Epithelial cell of proximal tubule (primary cell): ENCODE measurements around the gene RNF125. TPM values are rescaled to one million over a fixed set of nuclear protein-coding genes. Genes with fewer than 3 reads are reported as not detected.

ENCODE experiments used
- DNase-seq: peaks from one replicate; pipeline ENCODE4 v3.0.0-alpha.2; 2011; ENCODE audit warnings: low read depth
- H3K4me3 ChIP-seq: 2 replicates; pipeline ENCODE4 v1.5.1; 2011; ENCODE audit warnings: low read depth, mild to moderate bottlenecking, low read length
- total RNA-seq: library from RNA; depleted of rRNA; stranded (reverse); fragments of >200 nt; gene quantifications from 2 replicates; pipeline ENCODE4 v1.2.3, GENCODE V29; 2015
- TF ChIP-seq, protein P1 (sequence below): conservative IDR thresholded peaks from 2 replicates; pipeline ENCODE4 v1.5.1; 2012; ENCODE audit warnings: low read depth, mild to moderate bottlenecking, low read length

The RNF125 gene
- total RNA-seq, 1 donor from 2014 or later: 3.4 TPM

DNA sequence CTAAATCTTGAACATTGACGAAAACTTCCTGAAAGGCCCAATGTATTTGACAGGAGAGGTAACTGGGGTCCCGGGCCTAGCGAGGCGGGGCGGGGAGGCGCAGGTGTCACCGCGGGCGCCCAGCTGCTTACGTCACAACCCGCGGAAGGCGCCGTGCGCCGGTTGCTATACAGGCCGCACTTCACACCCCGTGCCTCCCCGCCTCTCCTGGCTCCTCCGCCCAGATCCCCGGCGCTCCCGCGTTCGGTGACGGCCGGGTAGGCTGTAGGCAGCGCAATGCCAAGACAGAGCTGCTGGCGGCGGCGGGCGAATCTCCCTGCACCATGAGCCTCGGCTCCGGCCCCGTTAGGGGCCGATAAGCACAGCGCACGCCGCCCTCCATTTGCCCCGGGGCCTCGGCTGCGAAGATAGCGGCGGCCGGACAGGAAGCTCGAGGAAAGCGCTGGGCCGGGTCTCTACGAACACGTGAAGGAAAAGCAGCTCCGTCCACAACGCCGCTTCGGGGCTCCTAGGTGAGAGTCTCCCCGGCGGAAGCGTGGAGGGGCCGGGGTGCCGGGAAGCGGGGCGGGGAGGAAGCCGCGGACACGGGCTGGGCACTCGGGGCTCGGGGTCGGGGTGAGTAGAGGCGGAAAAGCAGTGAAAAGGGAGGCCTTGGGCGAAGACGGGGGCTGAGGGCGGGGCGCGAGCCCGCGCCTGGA, 73.2 kb downstream of the RNF125 start, which contains the start of gene RNF138:
RNF138 (plus strand) TSS at position 151 of the 698 bp plus-strand sequence. CDS start 903 bp downstream, outside the sequence.
- TF ChIP-seq, protein P1, sequence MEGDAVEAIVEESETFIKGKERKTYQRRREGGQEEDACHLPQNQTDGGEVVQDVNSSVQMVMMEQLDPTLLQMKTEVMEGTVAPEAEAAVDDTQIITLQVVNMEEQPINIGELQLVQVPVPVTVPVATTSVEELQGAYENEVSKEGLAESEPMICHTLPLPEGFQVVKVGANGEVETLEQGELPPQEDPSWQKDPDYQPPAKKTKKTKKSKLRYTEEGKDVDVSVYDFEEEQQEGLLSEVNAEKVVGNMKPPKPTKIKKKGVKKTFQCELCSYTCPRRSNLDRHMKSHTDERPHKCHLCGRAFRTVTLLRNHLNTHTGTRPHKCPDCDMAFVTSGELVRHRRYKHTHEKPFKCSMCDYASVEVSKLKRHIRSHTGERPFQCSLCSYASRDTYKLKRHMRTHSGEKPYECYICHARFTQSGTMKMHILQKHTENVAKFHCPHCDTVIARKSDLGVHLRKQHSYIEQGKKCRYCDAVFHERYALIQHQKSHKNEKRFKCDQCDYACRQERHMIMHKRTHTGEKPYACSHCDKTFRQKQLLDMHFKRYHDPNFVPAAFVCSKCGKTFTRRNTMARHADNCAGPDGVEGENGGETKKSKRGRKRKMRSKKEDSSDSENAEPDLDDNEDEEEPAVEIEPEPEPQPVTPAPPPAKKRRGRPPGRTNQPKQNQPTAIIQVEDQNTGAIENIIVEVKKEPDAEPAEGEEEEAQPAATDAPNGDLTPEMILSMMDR: no peak
- peak within 1 kb of the TSS; percentile 91 for H3K4me3 ChIP-seq
- no peak for DNase-seq

- peak overlapping the region; percentile 91 for H3K4me3 ChIP-seq
- TF ChIP-seq, protein P1: no peak
- DNase-seq: no peak
These were observed 73.9 kb downstream of the RNF125 start for GRCh38 chr18:32092422-32093101.

DNA sequence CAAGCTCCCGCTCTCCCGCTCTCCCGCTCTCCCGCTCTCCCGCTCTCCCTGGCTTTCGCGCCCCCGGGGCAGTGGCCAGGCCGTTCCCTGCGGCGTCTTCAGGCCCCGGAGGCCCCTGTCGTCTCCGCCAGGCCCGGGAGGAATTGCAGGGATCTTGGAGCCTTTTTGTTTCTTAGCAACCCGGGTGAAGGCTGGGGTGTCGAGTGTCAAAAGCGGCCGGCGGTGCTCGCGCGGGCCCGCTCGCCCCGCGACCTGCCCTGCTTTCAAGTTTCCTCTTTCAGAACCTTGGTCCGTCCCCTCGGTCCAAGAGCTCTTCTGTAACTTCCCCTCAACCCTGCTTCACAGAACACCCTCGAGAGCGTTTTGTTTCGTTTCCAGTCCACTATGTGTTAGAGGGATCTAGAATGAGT, 74.5 kb downstream of the RNF125 start:
- peak overlapping the region; percentile 91 for H3K4me3 ChIP-seq
- DNase-seq: no peak
- TF ChIP-seq, protein P1: no peak

DNA sequence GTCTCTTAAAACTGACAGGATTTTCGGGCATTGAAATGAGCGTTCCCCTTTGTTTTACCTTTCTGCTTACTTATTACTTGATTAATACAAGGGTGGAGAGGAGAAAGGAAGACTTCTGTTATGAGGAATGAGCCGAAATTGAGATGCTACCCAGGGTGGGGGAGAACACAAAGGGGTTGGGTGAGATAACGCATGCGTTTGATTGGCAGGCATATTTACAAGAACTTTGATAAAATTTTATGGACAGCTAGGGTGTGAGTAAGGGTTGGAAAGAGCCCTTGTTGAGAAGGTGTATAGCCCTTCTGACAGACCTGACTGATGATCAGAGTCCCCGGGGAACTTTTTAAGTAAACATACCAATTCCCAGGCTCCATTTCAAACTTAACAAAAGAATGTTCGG, 74.9 kb downstream of the RNF125 start:
- peak overlapping the region; percentile 91 for H3K4me3 ChIP-seq
- TF ChIP-seq, protein P1: no peak
- DNase-seq: no peak

DNA sequence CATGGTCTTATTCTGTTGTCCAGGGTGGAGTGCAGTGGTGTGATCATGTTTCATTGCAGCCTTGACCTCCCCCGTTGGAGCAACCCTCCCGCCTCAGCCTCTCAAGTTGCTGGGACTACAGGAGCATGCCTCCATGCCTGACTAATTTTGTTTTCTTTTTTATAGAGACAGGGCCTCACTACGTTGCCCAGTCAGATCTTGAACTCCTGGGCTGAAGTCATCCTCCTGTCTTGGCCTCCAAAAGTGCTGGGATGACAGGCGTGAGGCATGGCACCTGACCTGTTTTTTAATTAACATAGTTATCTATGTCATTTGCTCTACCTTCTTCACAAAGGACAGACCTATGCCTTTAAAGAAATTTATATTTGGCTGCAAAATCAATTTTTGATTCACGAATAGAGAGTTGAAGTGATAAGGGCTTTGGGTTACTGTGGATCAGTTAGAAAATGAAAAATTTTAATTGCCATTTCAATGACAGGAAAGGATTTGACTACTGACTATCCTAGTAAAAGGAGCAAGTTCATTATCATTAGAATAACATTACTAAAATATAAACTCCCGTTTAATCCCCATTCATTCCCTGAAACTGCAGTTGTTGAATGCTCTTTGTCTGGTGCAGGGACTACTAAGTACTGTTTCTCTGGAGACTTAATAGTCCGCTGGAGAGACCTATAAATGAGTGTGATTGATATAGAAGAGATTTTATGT, 76.7 kb downstream of the RNF125 start:
- TF ChIP-seq, protein P1: no peak
- no peak overlapping the region for H3K4me3 ChIP-seq
- no peak for DNase-seq

- no peak overlapping the region for H3K4me3 ChIP-seq
- TF ChIP-seq, protein P1: no peak
- no peak for DNase-seq
These were observed 77.2 kb downstream of the RNF125 start for GRCh38 chr18:32095900-32096229.
